Endothelial cell of umbilical vein (primary cell): ENCODE measurements around the gene PDE10A. TPM values are rescaled to one million over a fixed set of nuclear protein-coding genes. Genes with fewer than 3 reads are reported as not detected.

Experiments
- BruUV-seq: library from RNA; stranded (reverse); fragments of 400-500 nt; replicated peaks from 2 replicates; lab custom pipeline; 2021; lab: Mats Ljungman, UMichigan
- CTCF ChIA-PET: fragments of 300-600, 350-600 bp; sonication (Branson Sonifier 250); formaldehyde crosslinking; loops from one replicate; lab custom pipeline; 2021; ENCODE audit warnings: antibody characterized with exemption, inconsistent platforms; lab: Charles Lee
- POLR2A ChIA-PET: fragments of 300-600, 350-600 bp; sonication (Branson Sonifier 250); formaldehyde crosslinking; loops from one replicate; lab custom pipeline; 2021; ENCODE audit warnings: antibody characterized with exemption, inconsistent platforms; lab: Charles Lee
- DNase-seq: peaks from one replicate; pipeline ENCODE4 v3.0.0-alpha.2; 2011; ENCODE audit warnings: low read depth, low spot score
- FAIRE-seq: peaks from 2 replicates; lab custom pipeline; 2011; peaks lifted over from hg19 to GRCh38; lab: Jason Lieb, UNC
- H2AFZ ChIP-seq: 2 replicates; pipeline ENCODE4 v1.6.0; 2012; ENCODE audit warnings: low read depth, low read length, control low read depth, inconsistent platforms
- H3K27ac ChIP-seq: 2 replicates; pipeline ENCODE4 v1.5.1; 2011; ENCODE audit warnings: low read depth, mild to moderate bottlenecking, control low read depth, low read length, moderate library complexity; ENCODE audit not compliant: insufficient read depth
- H3K27me3 ChIP-seq, 2 experiments: 2 replicates each; pipeline versions ENCODE4 v1.6.0 to v1.6.1; 2011; ENCODE audit warnings: low read length in 2 of 2, mixed read lengths in 1 of 2; ENCODE audit not compliant: control insufficient read depth in 2 of 2, insufficient read depth in 2 of 2
- H3K36me3 ChIP-seq, 2 experiments: 2 replicates in 1 of 2; 3 replicates in 1 of 2; pipeline ENCODE4 v1.5.1; 2011; ENCODE audit warnings: low read length in 2 of 2, mild to moderate bottlenecking in 1 of 2, moderate library complexity in 1 of 2; ENCODE audit not compliant: control insufficient read depth in 2 of 2, insufficient read depth in 2 of 2; ENCODE audit errors: extremely low read depth in 1 of 2
- H3K4me1 ChIP-seq: 3 replicates; pipeline ENCODE4 v1.5.1; 2011; ENCODE audit warnings: mild to moderate bottlenecking, low read length; ENCODE audit not compliant: control insufficient read depth, insufficient read depth; ENCODE audit errors: extremely low read depth
- H3K4me2 ChIP-seq: 2 replicates; pipeline ENCODE4 v1.6.1; 2011; ENCODE audit warnings: low read length, control low read depth, mixed read lengths; ENCODE audit not compliant: insufficient read depth
- H3K4me3 ChIP-seq, 3 experiments: fragments of 200-600 bp in 1 of 3; sonication (generic), shearing (Covaris generic) in 1 of 3; replicated peaks in 1 of 3; 2 replicates each; pipeline ENCODE4 v1.5.1; 2011 to 2016; ENCODE audit warnings: control low read depth in 3 of 3, low read length in 3 of 3, mild to moderate bottlenecking in 2 of 3, inconsistent platforms in 1 of 3, low read depth in 1 of 3, moderate library complexity in 1 of 3; ENCODE audit not compliant: insufficient read depth in 1 of 3
- H3K79me2 ChIP-seq: 2 replicates; pipeline ENCODE4 v1.6.0; 2012; ENCODE audit warnings: low read length, inconsistent platforms; ENCODE audit not compliant: control insufficient read depth, insufficient read depth
- H3K9ac ChIP-seq: replicated peaks from 2 replicates; pipeline ENCODE3; 2011; ENCODE audit warnings: low read length, control low read depth; ENCODE audit not compliant: insufficient read depth; ENCODE audit errors: extremely low read depth
- H3K9me1 ChIP-seq: replicated peaks from 3 replicates; pipeline ENCODE4 v1.6.0; 2011; ENCODE audit warnings: mild to moderate bottlenecking, low read length; ENCODE audit not compliant: control insufficient read depth, insufficient read depth; ENCODE audit errors: extremely low read depth
- H3K9me3 ChIP-seq: replicated peaks from 2 replicates; pipeline ENCODE4 v1.5.1; 2012; ENCODE audit warnings: low read length, inconsistent platforms; ENCODE audit not compliant: control insufficient read depth, insufficient read depth
- H4K20me1 ChIP-seq: replicated peaks from 2 replicates; pipeline ENCODE3; 2011; ENCODE audit warnings: mild to moderate bottlenecking, low read length; ENCODE audit not compliant: control insufficient read depth, insufficient read depth; ENCODE audit errors: extremely low read depth
- EZH2 ChIP-seq: IDR thresholded peaks from 2 replicates; pipeline ENCODE4 v1.6.1; 2012; ENCODE audit warnings: borderline replicate concordance, low read depth, mild to moderate bottlenecking, moderate library complexity, low read length, inconsistent platforms; ENCODE audit not compliant: severe bottlenecking
- GATA2 ChIP-seq: IDR thresholded peaks from 2 replicates; pipeline ENCODE4 v1.7.0; 2011; ENCODE audit warnings: low read depth, mild to moderate bottlenecking, moderate library complexity, mixed read lengths, low read length; ENCODE audit not compliant: insufficient read length, insufficient read depth
- MYC ChIP-seq: IDR thresholded peaks from one replicate; pipeline ENCODE4 v1.6.1; 2011; ENCODE audit warnings: mild to moderate bottlenecking, low read depth, low read length
- POLR2A ChIP-seq: IDR thresholded peaks from 2 replicates; pipeline ENCODE4 v1.6.1; 2012; ENCODE audit warnings: low read depth, mild to moderate bottlenecking, control low read depth, low read length
- POLR2AphosphoS5 ChIP-seq: IDR thresholded peaks from 2 replicates; pipeline ENCODE4 v1.6.1; 2012; ENCODE audit warnings: low read depth, mild to moderate bottlenecking, control low read depth, low read length, moderate library complexity; ENCODE audit not compliant: insufficient read depth
- dilution Hi-C: fragments of 300-500 bp; cut with MboI; formaldehyde crosslinking; loops from one replicate; pipeline ENCODE4 v1.15.0; 2019; ENCODE audit warnings: low sequenced_read_pairs; ENCODE audit not compliant: extremely low pct_ligation_motif_present
- intact Hi-C: fragments of 100-400 bp; cut with micrococcal nuclease; formaldehyde crosslinking; loops from one replicate; pipeline ENCODE4 v1.10.0; 2022
- polyA plus RNA-seq, 4 experiments: library from polyadenylated mRNA; depleted of rRNA in 3 of 4; stranded (reverse) in 3 of 4; unstranded in 1 of 4; fragments of >200 nt; gene quantifications; 2 replicates each; pipeline versions ENCODE4 v1.2.1 to v1.2.3, GENCODE V29; 2011 to 2012; ENCODE audit warnings: missing spikeins in 1 of 4
- total RNA-seq: library from RNA; stranded (reverse); gene quantifications from 2 replicates; pipeline ENCODE4 v1.2.3, GENCODE V29; 2021
- TF ChIP-seq, protein P1 (sequence below), 2 donors: IDR thresholded peaks; 1 replicate in 1 of 2; 2 replicates in 1 of 2; pipeline ENCODE4 v1.5.1; 2011; ENCODE audit warnings: low read length in 2 of 2, mild to moderate bottlenecking in 2 of 2, moderate library complexity in 2 of 2, control low read depth in 1 of 2, inconsistent platforms in 1 of 2, low read depth in 1 of 2; ENCODE audit not compliant: insufficient read depth in 1 of 2; ENCODE audit errors: extremely low read depth in 1 of 2

PDE10A gene
- total and polyA plus RNA-seq, 2 donors (not counting 3 experiments of a cell fraction or from before 2014, with no cell fraction given), result 0.86 to 2.9 TPM

DNA sequence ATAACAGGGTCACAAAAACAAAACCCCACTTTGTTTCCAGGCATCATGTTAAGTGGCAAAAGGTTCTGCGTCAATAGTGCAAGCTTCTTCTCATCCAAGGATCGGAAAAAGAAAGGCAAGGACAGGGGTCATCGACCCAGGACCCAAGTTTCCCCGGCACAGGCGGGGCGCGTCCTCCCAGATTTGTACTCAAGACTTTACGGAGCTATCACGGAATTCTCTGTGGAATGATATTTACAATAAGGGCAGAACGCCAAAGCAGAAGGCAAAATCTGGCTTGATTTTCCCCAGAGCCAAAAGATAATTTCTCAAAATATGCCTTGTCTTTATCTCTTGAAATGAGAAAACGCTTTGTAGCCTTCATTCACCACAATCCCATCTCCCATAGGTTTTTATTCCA lies 25.5 kb downstream of the PDE10A start:
- H3K36me3 ChIP-seq, result no peaks in the 10 kb centered on the region
- H3K27ac ChIP-seq, result no peak overlapping the region
- dilution Hi-C loops (no loop called here), intact Hi-C loops (loop anchor here (2.0 kb wide), 1 partner anchor 63 kb away; no protein-coding TSS in a partner anchor)
- H3K4me3 ChIP-seq, result no peak overlapping the region
- ChIA-PET CTCF (interaction anchor here (1.0 to 4.7 kb wide), 3 partner anchors 39 to 198 kb away, joined by 4 to 34 read pairs (median 12); no protein-coding TSS in a partner anchor), POLR2A (no interaction called here)
- TF ChIP-seq POLR2AphosphoS5 (no peak), EZH2 (no peak), POLR2A (no peak)
- no TSS peak for BruUV-seq
- peaks cover 0 to 2% of the 10 kb centered on the region in 2 experiments for H3K27me3 ChIP-seq
- FAIRE-seq (no peak), DNase-seq (peak; percentile 21)
- H3K4me2 ChIP-seq, result no peak overlapping the region
- no peaks in the 10 kb centered on the region for H3K9me3 ChIP-seq
- H3K79me2 ChIP-seq, result no peaks in the 10 kb centered on the region
- peak overlapping the region; percentile 32 for H2AFZ ChIP-seq
- no peaks in the 10 kb centered on the region for H4K20me1 ChIP-seq
- H3K9ac ChIP-seq, result no peak overlapping the region
- no peaks in the 10 kb centered on the region for H3K4me1 ChIP-seq
- no peaks in the 10 kb centered on the region for H3K9me1 ChIP-seq

DNA sequence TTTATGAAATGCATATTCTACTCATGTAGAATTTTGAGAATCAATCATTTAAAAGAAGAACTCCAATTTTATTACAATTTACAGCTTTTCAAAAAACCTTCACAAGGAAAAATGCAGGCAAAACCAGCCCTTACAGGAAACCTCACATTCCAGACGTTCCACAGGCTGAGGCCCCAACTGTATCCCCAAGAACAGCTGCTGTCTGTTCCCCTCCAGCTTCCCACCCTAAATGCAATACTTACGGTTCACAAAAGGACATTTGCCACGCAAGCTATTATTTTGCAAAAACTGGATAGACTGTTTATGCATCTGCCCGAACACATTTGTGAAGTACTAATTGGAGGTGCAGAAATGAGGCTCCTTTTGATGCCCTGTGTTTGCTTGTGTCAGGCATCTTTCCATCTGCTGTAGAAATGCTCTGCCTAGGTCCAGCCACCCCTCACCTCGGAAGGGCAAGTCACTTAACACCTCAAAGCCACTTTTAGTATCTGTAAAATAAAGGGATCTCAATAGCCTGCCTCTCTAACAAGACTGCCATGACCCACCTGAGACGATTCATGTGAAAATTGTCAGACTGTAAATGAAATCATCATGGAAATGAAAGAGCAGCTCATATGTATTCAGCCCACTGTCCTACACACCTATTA lies 26.5 kb downstream of the PDE10A start:
- no peak overlapping the region for H3K27ac ChIP-seq
- no peak overlapping the region for H3K4me3 ChIP-seq
- no peaks in the 10 kb centered on the region for H4K20me1 ChIP-seq
- TF ChIP-seq POLR2AphosphoS5 (no peak), GATA2 (no peak), MYC (no peak), EZH2 (no peak)
- TF ChIP-seq, protein P1, sequence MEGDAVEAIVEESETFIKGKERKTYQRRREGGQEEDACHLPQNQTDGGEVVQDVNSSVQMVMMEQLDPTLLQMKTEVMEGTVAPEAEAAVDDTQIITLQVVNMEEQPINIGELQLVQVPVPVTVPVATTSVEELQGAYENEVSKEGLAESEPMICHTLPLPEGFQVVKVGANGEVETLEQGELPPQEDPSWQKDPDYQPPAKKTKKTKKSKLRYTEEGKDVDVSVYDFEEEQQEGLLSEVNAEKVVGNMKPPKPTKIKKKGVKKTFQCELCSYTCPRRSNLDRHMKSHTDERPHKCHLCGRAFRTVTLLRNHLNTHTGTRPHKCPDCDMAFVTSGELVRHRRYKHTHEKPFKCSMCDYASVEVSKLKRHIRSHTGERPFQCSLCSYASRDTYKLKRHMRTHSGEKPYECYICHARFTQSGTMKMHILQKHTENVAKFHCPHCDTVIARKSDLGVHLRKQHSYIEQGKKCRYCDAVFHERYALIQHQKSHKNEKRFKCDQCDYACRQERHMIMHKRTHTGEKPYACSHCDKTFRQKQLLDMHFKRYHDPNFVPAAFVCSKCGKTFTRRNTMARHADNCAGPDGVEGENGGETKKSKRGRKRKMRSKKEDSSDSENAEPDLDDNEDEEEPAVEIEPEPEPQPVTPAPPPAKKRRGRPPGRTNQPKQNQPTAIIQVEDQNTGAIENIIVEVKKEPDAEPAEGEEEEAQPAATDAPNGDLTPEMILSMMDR (IDR thresholded peaks at IDR 0.05; ENCODE audit: extremely low read depth in 1 of 2, insufficient read depth in 1 of 2, low read depth in 1 of 2, low read length in 2 of 2), result no peak
- H2AFZ ChIP-seq, result no peak overlapping the region
- dilution Hi-C loops, result no loop called here
- no TSS peak for BruUV-seq
- no peaks in the 10 kb centered on the region for H3K79me2 ChIP-seq
- H3K9me3 ChIP-seq, result no peaks in the 10 kb centered on the region
- ChIA-PET CTCF (interaction anchor here (0.8 to 4.7 kb wide), 6 partner anchors 11 to 197 kb away, joined by 3 to 34 read pairs (median 6); no protein-coding TSS in a partner anchor), POLR2A (no interaction called here)
- DNase-seq, result peak; percentile 64
- H3K9ac ChIP-seq, result no peak overlapping the region
- no peaks in the 10 kb centered on the region for H3K9me1 ChIP-seq
- peak; percentile 58 for FAIRE-seq
- peaks cover 0 to 2% of the 10 kb centered on the region in 2 experiments for H3K27me3 ChIP-seq
- no peak overlapping the region for H3K4me2 ChIP-seq
- no peaks in the 10 kb centered on the region for H3K4me1 ChIP-seq
- intact Hi-C loops, result loop anchor here (1.0 to 2.0 kb wide), 2 partner anchors 24 to 62 kb away; no protein-coding TSS in a partner anchor
- H3K36me3 ChIP-seq, result no peaks in the 10 kb centered on the region
